GM19463 (cell line): ENCODE results near the gene STEAP3.

Experiments
- ATAC-seq: cut with Tn5 transposase; IDR thresholded peaks from one replicate; pipeline ENCODE4 v1.9.1; 2021; ENCODE audit warnings: mild to moderate bottlenecking, moderate library complexity; ENCODE audit not compliant: unreplicated experiment

STEAP3 gene

GRCh38 chr2:119225105-119225865 lies 1.7 kb downstream of the STEAP3 start:
- no peak for ATAC-seq

- no peak for ATAC-seq
Observed at GRCh38 chr2:119225926-119226325, 2.3 kb downstream of the STEAP3 start.

- ATAC-seq, result no peak
Observed at GRCh38 chr2:119227346-119227745, 3.7 kb downstream of the STEAP3 start.

- ATAC-seq, result no peak
Observed at GRCh38 chr2:119228136-119228535, 4.5 kb downstream of the STEAP3 start.

GRCh38 chr2:119228964-119229363 lies 5.3 kb downstream of the STEAP3 start:
- no peak for ATAC-seq

GRCh38 chr2:119229716-119230115 lies 6.1 kb downstream of the STEAP3 start:
- ATAC-seq, result no peak

- ATAC-seq, result no peak
Observed at GRCh38 chr2:119230219-119231185, 6.9 kb downstream of the STEAP3 start.

GRCh38 chr2:119231975-119232665 lies 8.5 kb downstream of the STEAP3 start:
- ATAC-seq, result peak; percentile 46

- peak; percentile 32 for ATAC-seq
Observed at GRCh38 chr2:119232666-119232993, 9.0 kb downstream of the STEAP3 start.

- peak; percentile 58 for ATAC-seq
Observed at GRCh38 chr2:119233326-119234020, 9.8 kb downstream of the STEAP3 start.

GRCh38 chr2:119234021-119235019 lies 10.7 kb downstream of the STEAP3 start:
- ATAC-seq, result no peak

- no peak for ATAC-seq
Observed at GRCh38 chr2:119236796-119237195, 13.2 kb downstream of the STEAP3 start.

- ATAC-seq, result no peak
Observed at GRCh38 chr2:119240311-119241204, 16.9 kb downstream of the STEAP3 start.

- no peak for ATAC-seq
Observed at GRCh38 chr2:119241205-119241532, 17.5 kb downstream of the STEAP3 start.

GRCh38 chr2:119242276-119243119 lies 18.9 kb downstream of the STEAP3 start:
- ATAC-seq, result no peak

GRCh38 chr2:119243621-119244020 lies 20.0 kb downstream of the STEAP3 start:
- no peak for ATAC-seq

- ATAC-seq, result no peak
Observed at GRCh38 chr2:119245076-119245840, 21.6 kb downstream of the STEAP3 start.
